ENCODE results near the gene CDH4.

CDH4 gene

GRCh38 chr20:61306937-61307475, 54.9 kb downstream of the CDH4 start:
- DNase-seq = no peak

DNA sequence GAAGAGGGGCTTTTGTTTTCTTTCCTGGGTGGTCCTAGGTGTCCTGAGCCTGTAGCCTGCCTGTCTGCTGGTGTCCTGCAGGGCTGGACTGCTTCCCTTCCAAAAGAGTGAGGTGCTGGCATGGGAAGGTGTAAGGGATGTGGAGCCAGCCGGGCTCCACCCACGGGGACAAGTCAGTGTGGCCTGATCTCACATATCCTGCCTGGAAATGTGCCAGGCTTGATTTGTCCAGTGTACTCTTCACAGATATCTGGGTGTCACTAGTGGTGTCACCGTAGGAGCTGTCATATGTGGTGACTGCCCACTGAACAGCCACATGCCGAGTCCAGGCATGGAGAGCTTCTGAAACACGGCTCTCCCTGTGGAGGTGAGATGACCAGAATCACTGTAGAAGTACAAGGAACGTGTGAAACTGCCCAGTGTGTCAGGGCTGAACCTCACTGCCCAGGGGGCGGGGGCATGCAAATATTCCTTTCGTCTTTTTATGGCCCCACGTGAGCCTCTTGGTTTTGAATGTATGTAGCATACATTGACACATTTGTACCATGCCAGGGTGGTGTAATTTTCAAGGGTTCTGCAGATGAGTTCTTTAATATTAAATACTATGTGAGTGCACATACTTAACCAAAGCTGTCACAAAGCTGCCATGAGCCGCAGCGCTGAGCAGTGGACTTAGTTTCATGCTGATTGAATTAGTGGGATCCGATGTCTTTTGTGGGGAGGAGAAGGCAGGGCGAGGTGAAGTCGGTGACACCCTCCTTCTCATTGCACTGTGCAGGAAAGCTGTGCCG, 55.8 kb downstream of the CDH4 start:
- no peak for DNase-seq

GRCh38 chr20:61308477-61308774, 56.4 kb downstream of the CDH4 start:
- no peak for DNase-seq

DNA sequence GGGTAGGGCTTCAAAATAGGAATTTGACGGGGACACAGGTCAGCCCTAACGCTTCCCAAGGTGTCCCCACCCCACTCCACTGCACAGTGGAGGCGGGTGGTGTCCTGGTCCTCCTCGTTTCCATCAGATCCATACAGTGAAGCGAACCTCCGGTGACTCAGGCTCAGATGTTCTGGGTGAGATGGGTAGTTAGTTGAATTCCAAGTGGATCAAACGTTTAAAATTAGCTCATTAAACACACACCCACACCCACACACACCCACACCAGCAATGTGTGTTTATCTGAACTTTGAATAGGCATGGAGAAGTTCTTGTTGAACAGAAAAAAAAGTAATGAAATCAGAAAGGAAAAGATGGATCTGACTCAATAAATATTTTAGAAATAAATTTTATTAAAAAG, 58.9 kb downstream of the CDH4 start:
- DNase-seq = no peak

DNA sequence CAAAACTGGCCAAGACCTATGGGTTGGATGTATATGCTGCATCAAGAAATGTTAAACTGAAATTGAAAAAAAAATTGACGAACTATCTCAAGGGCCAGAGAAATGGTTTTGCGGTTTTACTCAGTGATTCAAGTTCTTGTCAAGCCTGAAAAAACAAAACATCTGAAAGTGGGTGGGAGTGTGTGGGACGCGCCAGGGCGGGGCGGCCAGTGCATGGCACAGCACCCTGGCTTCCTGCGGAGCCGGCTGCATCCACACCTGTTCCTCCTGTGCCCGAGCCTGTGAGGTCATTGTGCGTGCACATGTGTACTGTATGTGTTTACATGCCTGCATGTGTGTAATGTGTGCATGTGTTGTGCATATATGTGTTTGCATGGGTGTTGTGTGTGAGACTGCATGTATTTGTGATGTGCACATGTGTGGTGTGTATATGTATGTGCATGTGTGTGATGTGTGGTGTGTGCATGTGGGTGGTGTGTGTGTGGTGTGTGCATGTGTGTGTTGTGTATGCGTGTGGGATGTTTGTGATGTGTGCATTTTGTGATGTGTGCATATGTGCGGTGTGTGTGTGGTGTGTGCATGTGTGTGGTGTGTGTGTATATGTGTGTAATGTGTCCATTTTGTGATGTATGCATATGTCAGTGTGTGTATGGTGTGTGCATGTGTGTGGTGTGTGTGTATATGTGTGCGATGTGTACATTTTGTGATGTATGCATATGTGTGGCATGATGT, 59.8 kb downstream of the CDH4 start:
- no peak for DNase-seq

GRCh38 chr20:61312925-61313324, 60.9 kb downstream of the CDH4 start:
- DNase-seq = no peak

DNA sequence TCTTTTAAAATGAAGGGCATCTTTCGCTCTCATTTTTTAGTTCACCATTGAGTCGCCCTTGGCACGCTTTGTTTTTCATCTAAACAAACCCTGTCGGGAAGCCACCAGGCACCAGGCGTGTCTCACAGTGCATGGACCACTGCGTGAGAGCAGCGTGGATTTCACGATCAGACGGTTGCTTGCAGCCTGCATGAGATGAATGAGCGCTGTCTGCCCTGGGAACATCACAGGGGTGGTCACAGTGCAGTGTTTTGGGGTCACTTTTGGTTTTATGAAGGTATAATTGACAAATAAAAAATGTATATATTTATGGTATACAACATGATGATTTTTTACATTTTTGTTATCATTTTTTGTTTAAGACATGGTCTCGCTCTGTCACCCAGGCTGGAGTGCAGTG, 61.3 kb downstream of the CDH4 start:
- DNase-seq = no peak

DNA sequence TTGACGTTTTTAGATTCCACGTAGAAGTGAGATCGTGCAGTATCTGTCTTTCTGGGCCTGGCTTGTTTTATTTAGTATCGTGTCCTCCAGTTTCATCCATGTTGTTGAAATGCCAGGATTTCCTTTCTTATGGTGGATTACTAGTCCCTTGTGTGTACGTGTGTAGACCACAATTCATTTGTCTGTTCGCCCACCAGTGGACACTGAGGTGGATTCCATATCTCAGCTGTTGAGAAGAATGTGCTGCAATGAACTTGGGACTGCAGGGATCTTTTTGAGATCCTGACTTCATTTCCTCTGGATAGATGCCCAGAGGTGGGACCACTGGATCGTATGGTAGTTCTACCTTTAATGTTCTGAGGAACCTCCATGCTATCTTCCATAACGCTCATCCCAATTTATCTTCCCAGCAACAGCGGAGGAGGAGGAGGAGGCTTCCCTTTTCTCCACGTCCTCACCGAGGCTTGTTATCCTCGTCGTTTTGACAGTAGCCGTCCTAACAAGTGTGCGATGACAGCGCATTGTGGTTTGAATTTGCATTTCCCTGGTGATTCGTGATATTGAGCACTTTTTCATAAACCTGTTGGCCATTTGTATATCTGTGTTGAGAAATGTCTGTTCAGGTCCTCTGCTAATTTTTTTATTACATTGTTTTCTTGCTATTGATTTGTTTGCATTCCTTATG, 62.4 kb downstream of the CDH4 start:
- DNase-seq = no peak

DNA sequence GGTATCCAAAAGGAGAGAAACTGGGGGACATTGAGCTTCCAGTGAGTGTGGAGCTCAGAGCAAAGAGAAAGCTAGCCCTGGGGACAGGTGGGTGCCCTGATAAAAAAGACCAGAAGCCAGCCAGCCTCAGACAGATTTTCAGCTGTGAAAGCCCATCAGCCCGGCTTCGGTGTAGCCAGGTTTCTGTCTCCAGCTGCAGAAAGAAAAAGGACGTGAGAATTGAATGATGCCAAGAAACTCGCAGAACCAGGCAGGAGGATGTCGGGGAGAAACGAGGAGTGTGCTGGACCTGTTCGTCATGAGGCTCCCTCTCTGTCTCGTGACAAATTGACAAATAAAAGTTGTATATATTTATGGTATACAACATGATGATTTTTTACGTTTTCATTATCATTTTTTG, 63.3 kb downstream of the CDH4 start:
- DNase-seq = no peak

DNA sequence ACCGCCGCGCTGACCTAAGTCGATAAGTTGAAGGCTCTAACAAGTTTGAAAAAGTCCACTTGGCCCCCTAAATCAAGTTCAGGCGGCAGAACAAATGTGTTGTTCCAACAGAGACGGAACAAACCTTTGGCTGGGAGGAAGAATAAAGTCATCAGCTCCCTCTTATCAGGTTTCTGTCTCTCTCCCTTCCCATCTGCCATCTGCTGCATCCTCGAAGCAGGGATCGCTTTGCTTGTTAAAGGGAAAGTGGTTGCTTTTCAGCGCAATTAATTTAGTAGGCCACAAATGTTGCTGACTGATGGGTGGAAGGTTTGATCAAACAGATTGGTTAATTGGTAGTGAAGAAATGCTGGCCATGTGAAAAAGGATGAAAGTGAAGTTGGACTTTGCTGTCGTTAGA, 64.3 kb downstream of the CDH4 start:
- no peak for DNase-seq

DNA sequence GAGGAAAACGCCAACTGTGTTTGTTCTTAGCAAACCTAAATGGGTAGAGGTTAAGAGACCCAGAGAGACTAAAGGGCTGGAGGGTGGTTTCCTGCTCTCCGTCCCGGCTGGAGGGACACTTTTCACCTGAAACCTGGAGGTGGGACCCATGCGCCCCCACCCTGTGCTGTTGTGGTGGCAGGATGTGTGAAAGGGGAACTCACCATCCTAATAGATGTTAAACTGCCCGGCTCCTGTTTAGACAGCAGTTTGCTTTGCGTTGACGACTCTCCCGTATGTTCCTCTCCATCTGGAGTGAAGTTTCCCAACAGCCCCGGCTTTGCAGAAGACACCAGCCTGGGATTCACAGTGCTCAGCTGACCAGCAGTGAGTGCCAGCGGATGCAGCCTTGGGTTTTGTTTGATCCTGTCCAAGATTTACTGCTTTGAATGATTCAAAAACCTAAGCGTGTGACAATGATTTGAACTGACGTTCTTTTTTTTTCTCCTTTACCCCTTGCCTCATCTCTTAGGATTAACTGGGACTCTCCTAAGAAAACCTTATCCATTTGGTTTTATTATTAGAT, 66.0 kb downstream of the CDH4 start:
- no peak for DNase-seq

DNA sequence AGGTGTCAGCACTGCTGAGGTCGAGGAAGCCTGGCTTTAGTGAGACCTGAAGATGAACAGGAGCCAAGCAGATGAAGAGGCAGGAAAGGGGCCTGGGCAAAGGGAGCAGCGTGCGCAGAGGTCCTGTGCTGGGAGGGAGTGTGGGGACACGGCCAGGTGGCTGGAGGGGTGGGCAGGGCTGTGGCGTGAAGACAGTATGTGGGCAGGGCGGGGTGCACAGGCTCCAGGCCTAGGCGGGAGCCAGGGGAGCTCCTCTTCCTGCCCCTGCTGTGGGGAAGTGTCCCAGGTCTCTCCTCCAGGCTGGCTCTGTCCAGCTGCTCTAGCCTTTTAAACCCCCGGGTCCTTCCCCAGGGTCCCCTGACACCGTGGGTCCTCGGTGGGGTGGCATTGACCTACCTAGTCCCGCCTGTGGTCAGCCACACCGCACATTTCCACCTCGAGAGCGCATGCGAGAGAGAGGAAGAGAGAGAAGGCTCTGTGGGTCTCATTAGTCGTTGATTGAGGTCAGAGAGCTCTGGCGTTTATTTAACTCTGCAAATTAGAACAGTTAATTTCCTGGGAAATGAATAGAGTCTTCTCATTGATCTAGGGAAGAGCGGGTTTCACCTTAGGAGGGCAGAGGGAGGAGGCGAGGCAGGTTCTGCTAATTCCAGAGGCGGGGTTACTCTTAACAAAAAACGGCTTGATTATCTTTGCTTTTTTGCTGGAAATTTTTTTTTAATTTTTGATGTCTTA, 68.8 kb downstream of the CDH4 start:
- no peak for DNase-seq

DNA sequence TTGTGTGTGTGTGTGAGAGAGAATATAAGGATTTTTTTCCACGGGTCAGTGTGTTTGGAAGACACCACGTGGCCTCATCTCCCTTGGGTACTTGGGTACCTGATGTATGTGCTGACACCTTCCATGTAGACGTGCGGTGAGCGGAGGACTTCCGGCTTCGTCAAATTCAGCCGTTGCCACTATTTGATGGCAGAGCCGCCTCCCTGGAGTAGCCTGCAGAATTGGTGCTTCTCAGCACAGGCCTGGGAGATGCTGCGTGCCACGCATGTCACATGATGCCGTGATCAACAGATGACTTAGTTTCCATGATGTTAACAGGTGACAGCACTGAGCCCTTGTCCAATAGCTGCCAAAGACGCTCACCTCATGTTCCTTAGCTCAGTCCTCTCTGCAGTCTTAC, 69.4 kb downstream of the CDH4 start:
- DNase-seq = no peak

DNA sequence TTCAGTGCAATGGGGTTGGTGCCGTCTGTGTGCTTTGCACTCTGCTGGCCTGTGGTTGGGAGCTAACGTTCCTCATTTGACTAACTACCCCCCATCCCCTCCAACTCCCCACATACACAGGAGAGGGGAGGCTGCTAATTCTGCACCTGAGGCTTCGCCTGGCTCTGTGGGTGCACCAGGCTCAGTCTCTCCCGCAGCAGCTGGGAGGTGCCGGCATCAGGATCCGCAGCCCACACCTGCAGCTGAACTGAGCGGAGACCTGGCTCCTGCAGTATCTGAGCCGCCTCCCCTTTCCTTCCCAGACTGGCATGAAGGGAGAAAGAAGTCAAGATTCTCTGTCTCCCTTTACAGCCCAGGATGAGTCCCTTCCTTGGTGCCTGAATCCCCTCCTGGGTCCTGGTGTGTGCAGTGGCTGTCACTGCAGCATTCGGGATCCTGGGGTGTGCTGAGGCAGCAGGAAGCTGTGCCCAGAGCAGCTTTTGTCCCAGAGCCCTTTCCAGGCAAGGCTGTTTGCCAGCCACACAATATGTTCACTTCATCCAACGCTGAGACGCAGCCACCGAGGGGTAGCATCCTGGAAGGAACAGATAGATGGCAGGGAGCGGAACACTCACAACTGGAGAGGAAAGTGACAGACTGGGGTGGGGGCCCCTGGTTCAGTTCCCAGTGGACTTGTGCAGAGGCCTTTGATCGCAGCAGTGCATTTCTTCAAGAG, 70.2 kb downstream of the CDH4 start:
- DNase-seq = no peak

- DNase-seq = no peak
These were observed 72.8 kb downstream of the CDH4 start for GRCh38 chr20:61324906-61325305.

DNA sequence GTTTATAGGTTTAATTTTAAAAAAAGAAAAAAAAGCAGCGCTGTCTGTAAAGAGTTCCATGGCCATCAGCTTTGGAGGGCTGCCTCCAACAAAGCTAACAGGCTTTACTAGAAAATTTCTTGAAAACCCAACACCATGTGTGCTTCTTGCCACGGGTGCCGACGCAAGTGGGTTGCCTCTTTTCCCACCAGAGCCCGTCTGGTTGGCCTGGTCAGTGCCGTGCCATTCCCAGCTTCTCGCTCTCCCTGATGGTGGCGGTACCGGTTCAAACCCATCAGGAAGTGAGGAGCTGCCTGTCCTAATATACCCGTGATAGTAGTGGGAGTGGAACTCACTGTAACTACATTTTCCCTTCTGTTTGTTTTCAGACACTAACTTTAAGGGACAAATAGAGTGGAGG, 73.7 kb downstream of the CDH4 start:
- no peak for DNase-seq

GRCh38 chr20:61328911-61329558, 77.0 kb downstream of the CDH4 start:
- no peak for DNase-seq

DNA sequence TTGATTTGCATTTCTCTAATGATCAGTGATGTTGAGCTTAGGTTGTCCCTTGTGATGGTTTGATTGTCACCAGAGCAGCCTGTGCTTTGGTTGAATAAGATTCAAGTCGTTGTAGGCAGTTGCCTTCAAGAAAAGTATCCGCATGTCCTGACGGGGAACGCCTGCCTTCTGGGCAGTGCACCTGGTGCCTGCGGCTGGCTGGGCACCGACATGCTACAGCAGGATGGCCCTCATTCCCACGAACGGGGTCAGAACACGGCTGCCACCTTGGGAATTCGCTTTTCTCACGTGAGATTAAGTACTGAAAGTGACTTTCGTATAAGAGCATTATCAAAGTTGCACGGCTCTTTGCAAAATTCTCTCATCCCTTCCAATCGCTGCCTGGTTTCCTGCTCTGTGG, 78.4 kb downstream of the CDH4 start:
- no peak for DNase-seq

DNA sequence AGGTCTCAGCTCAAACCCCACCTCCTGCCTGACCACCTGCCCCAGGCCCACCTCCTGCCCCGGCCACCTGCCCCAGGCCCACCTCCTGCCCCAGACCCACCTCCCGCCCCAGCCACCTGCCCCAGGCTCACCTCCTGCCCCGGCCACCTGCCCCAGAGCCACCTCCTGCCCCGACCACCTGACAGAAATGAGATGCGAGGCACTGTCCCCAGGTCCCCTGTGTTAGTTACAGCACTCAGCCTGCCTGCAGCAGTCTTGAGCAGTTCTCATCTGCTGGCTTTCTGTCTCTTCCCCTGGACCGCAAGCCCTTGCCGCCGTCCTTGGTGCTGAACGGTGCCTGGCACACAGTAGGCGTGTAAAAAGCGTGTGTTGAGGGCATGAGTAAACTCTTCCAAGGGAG, 79.5 kb downstream of the CDH4 start:
- no peak for DNase-seq

DNA sequence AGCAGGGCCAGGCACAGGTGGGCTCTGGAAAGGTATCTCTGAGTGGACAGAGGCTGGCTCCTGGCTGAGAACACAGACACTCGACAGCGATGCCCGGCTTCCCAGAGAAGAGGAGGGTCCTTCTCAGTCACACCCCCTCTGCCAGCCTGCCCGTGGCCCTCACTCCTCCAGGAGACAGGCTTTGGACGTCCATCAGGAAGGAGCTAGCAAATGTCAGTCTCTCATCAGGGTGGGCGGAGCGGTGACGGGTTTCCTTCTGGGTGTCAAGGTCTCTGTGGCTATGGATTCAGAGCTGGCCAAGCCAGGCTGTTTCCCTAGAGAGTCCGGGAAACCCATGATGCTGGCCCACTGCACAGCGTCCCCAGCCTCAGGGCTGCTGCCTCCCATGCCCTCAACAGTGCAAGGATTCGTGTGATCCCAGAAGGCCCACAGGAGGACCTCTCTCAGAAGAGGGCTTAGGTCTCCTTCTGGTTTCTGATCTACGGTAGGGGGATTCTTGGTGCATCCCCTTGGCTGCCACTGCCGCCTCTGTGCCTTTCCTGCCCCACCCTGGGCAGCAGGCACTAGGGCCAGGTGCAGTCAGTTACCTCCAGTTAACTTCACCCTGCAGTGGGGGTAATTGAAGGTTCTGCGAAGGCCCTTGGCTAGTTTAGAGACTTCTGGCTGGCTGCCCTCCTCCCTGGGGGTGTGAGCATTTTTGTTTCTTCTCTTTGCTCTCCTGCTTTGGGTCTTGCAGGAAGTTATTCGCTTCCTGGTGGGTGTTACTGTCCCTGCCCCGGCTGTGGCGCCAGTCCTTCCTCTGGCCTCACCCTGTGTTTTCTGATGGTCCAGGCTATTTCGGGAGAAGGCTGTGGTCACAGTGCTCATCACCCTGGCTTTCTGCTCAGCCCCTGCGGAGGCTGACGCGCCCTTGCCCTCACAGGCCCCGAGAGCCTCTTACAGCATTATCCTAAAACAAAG, 80.2 kb downstream of the CDH4 start:
- DNase-seq = no peak
